Measurements from ENCODE around the gene WDR64. TPM values are rescaled to one million over a fixed set of nuclear protein-coding genes. Genes with fewer than 3 reads are reported as not detected.

The WDR64 gene
- total and polyA plus RNA-seq, 4 donors = 0.11 to 0.32 (median 0.11) TPM; not detected in 1

DNA sequence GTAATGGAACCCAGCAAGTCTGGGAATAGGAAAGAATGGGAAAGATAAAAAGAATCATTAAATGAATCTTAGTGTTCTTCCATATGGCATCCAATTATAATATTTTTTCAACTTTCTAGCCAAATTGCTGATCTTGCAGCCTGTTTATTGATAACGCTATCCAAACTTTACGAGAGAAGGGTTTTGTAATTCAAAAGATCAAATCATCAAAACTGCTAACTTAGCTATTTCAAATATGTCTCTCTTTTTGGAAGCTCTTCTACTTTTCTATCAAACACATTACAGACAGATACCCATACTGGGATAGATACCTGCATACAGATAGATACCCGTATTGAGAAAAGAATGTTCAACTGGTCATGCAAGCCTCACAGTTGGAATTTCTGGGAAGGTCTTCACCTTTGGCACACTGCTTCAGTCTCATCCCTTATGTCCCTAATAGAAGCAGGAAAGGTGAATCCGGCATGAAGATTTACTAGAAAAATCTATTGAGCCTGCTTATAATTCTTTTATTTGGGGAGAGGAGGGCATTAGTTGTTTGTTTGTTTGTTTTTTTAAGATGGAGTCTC lies 120.9 kb downstream of the WDR64 start:
- DNase-seq (ENCODE audit: low read depth in 4 of 6, low spot score in 6 of 6) = no peak
- no peaks in the 10 kb centered on the region for H3K9me3 ChIP-seq (ENCODE audit: control insufficient read depth, insufficient read depth, low read length)
- no peak overlapping the region for H3K27ac ChIP-seq (ENCODE audit: low read depth, low read length)
- H3K27me3 ChIP-seq (ENCODE audit: control insufficient read depth, insufficient read depth, low read length) = no peaks in the 10 kb centered on the region
- H3K36me3 ChIP-seq (ENCODE audit: control insufficient read depth, insufficient read depth, low read length) = no peaks in the 10 kb centered on the region
- H3K4me3 ChIP-seq (ENCODE audit: low read depth, low read length) = no peak overlapping the region
- no CpG with 5 or more reads among the region's 4 CpGs for WGBS (ENCODE audit: insufficient coverage)
- no peaks in the 10 kb centered on the region for H3K4me1 ChIP-seq (ENCODE audit: control insufficient read depth, insufficient read depth, low read length)

DNA sequence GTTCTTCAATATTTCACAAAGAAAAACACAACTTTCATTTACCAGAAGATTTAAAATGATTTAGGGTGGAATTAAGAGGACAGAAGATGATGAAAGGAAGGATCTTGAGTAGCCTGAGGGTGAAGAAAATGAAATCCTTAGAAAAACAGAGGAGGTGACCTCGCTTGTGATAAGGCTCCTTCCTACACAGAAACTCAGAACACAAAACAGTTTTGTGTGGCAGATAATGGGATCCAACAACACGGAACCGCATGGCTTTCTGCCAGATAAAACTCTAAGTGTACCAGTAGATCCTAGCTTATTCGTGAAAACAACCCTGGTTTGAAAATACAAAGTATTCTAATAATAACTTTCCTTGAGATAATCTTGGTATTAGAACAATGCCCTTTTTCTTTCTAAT lies 121.9 kb downstream of the WDR64 start:
- DNase-seq (ENCODE audit: low read depth in 4 of 6, low spot score in 6 of 6) = no peak
- no peak overlapping the region for H3K4me3 ChIP-seq (ENCODE audit: low read depth, low read length)
- H3K27ac ChIP-seq (ENCODE audit: low read depth, low read length) = no peak overlapping the region
- no peaks in the 10 kb centered on the region for H3K9me3 ChIP-seq (ENCODE audit: control insufficient read depth, insufficient read depth, low read length)
- H3K4me1 ChIP-seq (ENCODE audit: control insufficient read depth, insufficient read depth, low read length) = no peaks in the 10 kb centered on the region
- no peaks in the 10 kb centered on the region for H3K36me3 ChIP-seq (ENCODE audit: control insufficient read depth, insufficient read depth, low read length)
- no peaks in the 10 kb centered on the region for H3K27me3 ChIP-seq (ENCODE audit: control insufficient read depth, insufficient read depth, low read length)
- no CpG with 5 or more reads among the region's 4 CpGs for WGBS (ENCODE audit: insufficient coverage)

DNA sequence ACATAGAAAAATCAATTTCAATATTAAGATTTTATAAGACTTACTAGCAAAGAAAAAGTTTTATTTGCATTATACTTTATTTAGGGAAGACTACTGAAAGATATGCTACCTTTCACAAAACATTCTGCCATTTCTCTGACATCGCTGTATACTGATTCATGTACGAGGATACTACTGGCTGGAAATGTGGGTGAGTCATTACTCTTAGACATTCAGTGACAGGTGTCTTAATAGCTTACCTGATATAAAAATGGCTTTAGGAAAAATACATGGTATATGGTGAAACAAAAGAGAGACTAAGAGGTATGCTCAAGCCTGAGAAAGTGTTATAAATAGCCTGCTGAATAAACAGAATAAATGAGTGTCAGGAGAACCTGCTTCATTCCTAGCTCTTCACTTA lies 122.9 kb downstream of the WDR64 start:
- WGBS (ENCODE audit: insufficient coverage) = no CpG with 5 or more reads among the region's 2 CpGs

DNA sequence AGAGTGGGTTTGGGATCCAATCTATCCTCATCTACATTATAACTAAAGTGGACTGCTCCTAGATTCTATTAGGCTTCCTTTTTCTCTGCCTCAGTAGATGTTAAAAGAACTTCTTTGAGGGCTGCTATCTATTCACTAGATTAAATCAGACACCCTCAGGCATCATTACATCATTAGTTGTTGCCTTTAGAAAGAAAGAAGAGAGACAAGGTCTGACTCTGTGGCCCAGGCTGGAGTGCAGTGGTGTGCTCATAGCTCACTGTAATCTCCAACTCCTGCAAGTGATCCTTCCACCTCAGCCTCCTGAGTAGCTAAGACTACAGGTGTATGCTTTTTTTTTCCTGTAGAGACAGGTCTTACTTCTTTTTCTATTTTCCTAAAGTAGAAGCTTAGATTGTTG lies 124.8 kb downstream of the WDR64 start:
- no peaks in the 10 kb centered on the region for H3K9me3 ChIP-seq (ENCODE audit: control insufficient read depth, insufficient read depth, low read length)
- no peak overlapping the region for H3K4me3 ChIP-seq (ENCODE audit: low read depth, low read length)
- H3K27me3 ChIP-seq (ENCODE audit: control insufficient read depth, insufficient read depth, low read length) = no peaks in the 10 kb centered on the region
- H3K4me1 ChIP-seq (ENCODE audit: control insufficient read depth, insufficient read depth, low read length) = no peaks in the 10 kb centered on the region
- H3K27ac ChIP-seq (ENCODE audit: low read depth, low read length) = no peak overlapping the region
- no peaks in the 10 kb centered on the region for H3K36me3 ChIP-seq (ENCODE audit: control insufficient read depth, insufficient read depth, low read length)
- no peak for DNase-seq (ENCODE audit: low read depth in 4 of 6, low spot score in 6 of 6)

More for the DNA sequence above, 122.9 kb downstream of the WDR64 start:
- H3K27ac ChIP-seq (ENCODE audit: low read depth, low read length) = no peak overlapping the region
- H3K4me1 ChIP-seq (ENCODE audit: control insufficient read depth, insufficient read depth, low read length) = no peaks in the 10 kb centered on the region
- H3K9me3 ChIP-seq (ENCODE audit: control insufficient read depth, insufficient read depth, low read length) = no peaks in the 10 kb centered on the region
- no peaks in the 10 kb centered on the region for H3K36me3 ChIP-seq (ENCODE audit: control insufficient read depth, insufficient read depth, low read length)
- no peaks in the 10 kb centered on the region for H3K27me3 ChIP-seq (ENCODE audit: control insufficient read depth, insufficient read depth, low read length)
- no peak overlapping the region for H3K4me3 ChIP-seq (ENCODE audit: low read depth, low read length)
- DNase-seq (ENCODE audit: low read depth in 4 of 6, low spot score in 6 of 6) = no peak

DNA sequence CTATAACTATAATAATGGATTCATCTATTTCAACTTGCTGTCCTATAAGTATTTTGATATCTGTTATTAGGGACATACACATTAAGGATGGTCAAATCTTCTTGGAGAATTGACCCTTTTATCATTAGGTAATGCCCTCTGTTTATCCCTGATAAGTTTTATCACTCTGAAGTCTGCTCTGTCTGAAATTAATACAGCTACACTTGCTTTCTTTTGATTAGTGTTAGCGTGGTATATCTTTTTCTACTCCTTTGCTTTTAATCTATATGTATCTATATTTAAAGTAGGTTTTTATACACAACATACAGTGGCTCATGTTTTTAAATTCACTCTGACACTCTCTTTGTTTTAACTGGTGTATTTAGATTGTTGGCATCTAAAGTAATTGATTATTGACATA lies 126.0 kb downstream of the WDR64 start:
- Histone ChIP-seq H3K27ac (ENCODE audit: low read depth, low read length) (no peak overlapping the region), H3K4me1 (ENCODE audit: control insufficient read depth, insufficient read depth, low read length) (no peaks in the 10 kb centered on the region), H3K36me3 (ENCODE audit: control insufficient read depth, insufficient read depth, low read length) (no peaks in the 10 kb centered on the region), H3K27me3 (ENCODE audit: control insufficient read depth, insufficient read depth, low read length) (no peaks in the 10 kb centered on the region), H3K4me3 (ENCODE audit: low read depth, low read length) (no peak overlapping the region), H3K9me3 (ENCODE audit: control insufficient read depth, insufficient read depth, low read length) (no peaks in the 10 kb centered on the region)
- WGBS (ENCODE audit: insufficient coverage) = no CpG with 5 or more reads among the region's 1 CpG
- no peak for DNase-seq (ENCODE audit: low read depth in 4 of 6, low spot score in 6 of 6)

DNA sequence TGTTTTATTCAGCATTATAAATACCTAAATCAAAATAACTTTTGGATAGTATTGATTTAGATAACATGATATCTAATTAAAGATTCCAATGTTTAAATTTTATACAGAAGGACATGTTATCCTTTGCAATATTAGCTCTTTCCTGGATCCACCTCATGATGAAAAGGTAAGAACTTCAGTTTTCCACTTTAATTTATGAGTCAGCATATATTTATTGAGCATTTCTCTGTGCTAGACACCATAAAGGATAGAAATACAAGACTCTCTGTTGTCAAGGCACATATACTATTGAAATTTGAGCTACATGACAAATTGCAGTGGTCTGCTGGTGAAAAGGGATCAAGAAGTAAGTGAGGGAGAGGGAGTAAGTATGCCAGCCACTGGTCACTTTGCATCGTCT lies 127.8 kb downstream of the WDR64 start:
- no peak overlapping the region for H3K4me3 ChIP-seq (ENCODE audit: low read depth, low read length)
- no CpG with 5 or more reads among the region's 1 CpG for WGBS (ENCODE audit: insufficient coverage)
- no peaks in the 10 kb centered on the region for H3K36me3 ChIP-seq (ENCODE audit: control insufficient read depth, insufficient read depth, low read length)
- no peak overlapping the region for H3K27ac ChIP-seq (ENCODE audit: low read depth, low read length)
- H3K9me3 ChIP-seq (ENCODE audit: control insufficient read depth, insufficient read depth, low read length) = no peaks in the 10 kb centered on the region
- H3K4me1 ChIP-seq (ENCODE audit: control insufficient read depth, insufficient read depth, low read length) = no peaks in the 10 kb centered on the region
- H3K27me3 ChIP-seq (ENCODE audit: control insufficient read depth, insufficient read depth, low read length) = no peaks in the 10 kb centered on the region
- no peak for DNase-seq (ENCODE audit: low read depth in 4 of 6, low spot score in 6 of 6)

DNA sequence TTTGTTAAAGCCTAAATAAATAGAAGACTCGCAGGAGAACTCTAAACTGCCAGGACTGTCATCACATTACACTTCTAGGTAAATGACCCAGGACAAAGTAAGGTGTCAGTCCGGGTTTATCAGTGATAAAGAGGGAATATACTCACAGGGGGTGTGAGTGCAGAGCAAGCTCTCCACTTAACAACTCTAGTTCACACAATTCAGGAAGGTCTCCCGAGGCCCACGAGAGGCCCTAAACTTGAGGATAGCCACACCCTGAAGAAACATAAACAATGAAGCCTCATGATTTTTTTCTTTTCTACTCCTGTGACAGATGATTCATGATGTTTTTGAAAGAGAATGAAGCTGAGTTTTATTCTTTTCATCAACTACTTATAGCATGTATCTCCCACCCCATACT lies 130.3 kb downstream of the WDR64 start:
- Histone ChIP-seq H3K27me3 (ENCODE audit: control insufficient read depth, insufficient read depth, low read length) (no peaks in the 10 kb centered on the region), H3K4me3 (ENCODE audit: low read depth, low read length) (no peak overlapping the region)

DNA sequence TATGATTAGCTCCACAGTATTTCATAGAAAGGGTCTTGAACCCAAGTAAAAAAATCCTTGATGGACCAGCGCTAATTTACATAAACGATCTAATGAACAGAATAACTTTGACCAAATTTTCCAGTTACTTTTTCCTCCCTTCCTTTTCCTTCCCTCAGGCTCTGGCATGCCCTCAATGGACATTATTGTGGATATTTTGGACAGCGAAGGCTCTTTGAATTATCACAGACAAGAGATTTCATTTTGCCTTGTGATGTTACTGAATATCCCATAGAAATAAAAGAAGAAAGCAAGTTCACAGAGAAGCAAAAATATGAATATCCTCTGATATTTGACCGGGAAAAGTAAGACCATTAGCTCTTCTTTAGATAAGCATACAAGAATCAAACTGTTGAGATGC lies 135.6 kb downstream of the WDR64 start:
- Histone ChIP-seq H3K4me3 (ENCODE audit: low read depth, low read length) (no peak overlapping the region), H3K36me3 (ENCODE audit: control insufficient read depth, insufficient read depth, low read length) (no peaks in the 10 kb centered on the region), H3K27ac (ENCODE audit: low read depth, low read length) (no peak overlapping the region), H3K27me3 (ENCODE audit: control insufficient read depth, insufficient read depth, low read length) (no peaks in the 10 kb centered on the region), H3K9me3 (ENCODE audit: control insufficient read depth, insufficient read depth, low read length) (no peaks in the 10 kb centered on the region), H3K4me1 (ENCODE audit: control insufficient read depth, insufficient read depth, low read length) (no peaks in the 10 kb centered on the region)
- no peak for DNase-seq (ENCODE audit: low read depth in 4 of 6, low spot score in 6 of 6)
- WGBS (ENCODE audit: insufficient coverage) = no CpG with 5 or more reads among the region's 4 CpGs

More for the DNA sequence above, 130.3 kb downstream of the WDR64 start:
- Histone ChIP-seq H3K9me3 (ENCODE audit: control insufficient read depth, insufficient read depth, low read length) (no peaks in the 10 kb centered on the region), H3K4me1 (ENCODE audit: control insufficient read depth, insufficient read depth, low read length) (no peaks in the 10 kb centered on the region), H3K27ac (ENCODE audit: low read depth, low read length) (no peak overlapping the region), H3K36me3 (ENCODE audit: control insufficient read depth, insufficient read depth, low read length) (no peaks in the 10 kb centered on the region)
- no peak for DNase-seq (ENCODE audit: low read depth in 4 of 6, low spot score in 6 of 6)
- WGBS (ENCODE audit: insufficient coverage) = no CpG with 5 or more reads among the region's 4 CpGs

DNA sequence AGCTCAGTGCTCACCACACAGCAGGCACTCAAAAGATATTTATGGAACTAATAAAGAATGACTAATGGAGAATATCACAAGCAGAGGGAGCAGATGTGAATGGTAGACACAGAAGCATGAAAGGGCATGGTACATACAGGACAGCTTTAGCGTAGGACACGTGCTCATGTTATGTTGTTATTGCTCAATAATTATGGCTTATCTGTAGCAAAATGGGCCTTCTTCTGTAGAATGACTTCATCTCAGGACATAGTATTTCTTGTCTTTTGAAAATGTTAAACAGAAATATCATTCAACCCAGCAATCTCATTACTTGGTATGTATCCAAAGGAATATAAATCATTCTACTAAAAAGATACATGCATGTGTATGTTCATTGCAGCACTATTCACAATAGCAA lies 137.0 kb downstream of the WDR64 start:
- H3K4me1 ChIP-seq (ENCODE audit: control insufficient read depth, insufficient read depth, low read length) = no peaks in the 10 kb centered on the region
- H3K27ac ChIP-seq (ENCODE audit: low read depth, low read length) = no peak overlapping the region
- no peaks in the 10 kb centered on the region for H3K27me3 ChIP-seq (ENCODE audit: control insufficient read depth, insufficient read depth, low read length)
- no CpG with 5 or more reads among the region's 2 CpGs for WGBS (ENCODE audit: insufficient coverage)
- H3K9me3 ChIP-seq (ENCODE audit: control insufficient read depth, insufficient read depth, low read length) = no peaks in the 10 kb centered on the region
- H3K36me3 ChIP-seq (ENCODE audit: control insufficient read depth, insufficient read depth, low read length) = no peaks in the 10 kb centered on the region
- no peak overlapping the region for H3K4me3 ChIP-seq (ENCODE audit: low read depth, low read length)
- DNase-seq (ENCODE audit: low read depth in 4 of 6, low spot score in 6 of 6) = no peak

DNA sequence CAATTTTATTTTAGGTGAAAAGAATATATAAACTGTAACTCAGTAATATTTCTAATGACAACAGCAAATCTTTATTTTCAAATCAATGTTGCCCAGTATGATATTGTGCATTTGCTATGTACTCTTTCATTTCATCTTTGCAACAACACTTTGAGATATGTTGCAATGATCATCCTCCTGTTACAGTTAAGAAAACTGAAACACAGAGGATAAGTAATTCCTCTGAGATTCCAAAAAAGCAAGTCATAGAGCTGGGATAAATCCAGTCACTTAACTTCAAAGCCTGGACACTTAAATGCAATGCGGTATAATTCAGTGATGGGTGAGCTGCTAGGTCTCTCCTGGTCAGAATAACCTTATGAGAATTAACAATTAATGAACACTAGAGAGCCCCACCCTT lies 147.3 kb downstream of the WDR64 start:
- no CpG with 5 or more reads among the region's 1 CpG for WGBS (ENCODE audit: insufficient coverage)
- Histone ChIP-seq H3K4me1 (ENCODE audit: control insufficient read depth, insufficient read depth, low read length) (no peaks in the 10 kb centered on the region), H3K27me3 (ENCODE audit: control insufficient read depth, insufficient read depth, low read length) (no peaks in the 10 kb centered on the region), H3K27ac (ENCODE audit: low read depth, low read length) (no peak overlapping the region), H3K4me3 (ENCODE audit: low read depth, low read length) (no peak overlapping the region), H3K36me3 (ENCODE audit: control insufficient read depth, insufficient read depth, low read length) (no peaks in the 10 kb centered on the region), H3K9me3 (ENCODE audit: control insufficient read depth, insufficient read depth, low read length) (no peaks in the 10 kb centered on the region)
- DNase-seq (ENCODE audit: low read depth in 4 of 6, low spot score in 6 of 6) = no peak

Measured in spinal cord (tissue), 10 donors.